Neural crest cell (in vitro differentiated cells): ENCODE data around the gene KRT24. TPM values are rescaled to one million over a fixed set of nuclear protein-coding genes. Genes with fewer than 3 reads are reported as not detected.

Experiments
- DNase-seq: peaks from one replicate; pipeline ENCODE4 v3.0.0; 2021; ENCODE audit warnings: low read depth, mixed read lengths, low spot score
- H3K27ac Mint-ChIP-seq: one replicate; pipeline ENCODE4 v1.8.0; 2021; ENCODE audit warnings: mild to moderate bottlenecking, mixed read lengths; ENCODE audit not compliant: unreplicated experiment
- H3K27me3 Mint-ChIP-seq: 2 replicates; pipeline ENCODE4 v1.8.0; 2021; ENCODE audit warnings: low read depth, mild to moderate bottlenecking, mixed read lengths
- H3K36me3 Mint-ChIP-seq: 2 replicates; pipeline ENCODE4 v1.8.0; 2021; ENCODE audit warnings: low read depth, mild to moderate bottlenecking, mixed read lengths
- H3K4me1 Mint-ChIP-seq: 2 replicates; pipeline ENCODE4 v1.8.0; 2021; ENCODE audit warnings: mixed read lengths
- H3K4me3 Mint-ChIP-seq: one replicate; pipeline ENCODE4 v1.8.0; 2021; ENCODE audit warnings: mild to moderate bottlenecking, mixed read lengths
- H3K9me3 Mint-ChIP-seq: 2 replicates; pipeline ENCODE4 v1.8.0; 2021; ENCODE audit warnings: mixed read lengths
- total RNA-seq: library from RNA; stranded (reverse); gene quantifications from 2 replicates; pipeline ENCODE4 v1.2.1, GENCODE V29; 2021
- TF ChIP-seq, protein P1 (sequence below): fragments of 200-600 bp; sonication (generic); conservative IDR thresholded peaks from 2 replicates; pipeline ENCODE4 v1.5.0; 2021; ENCODE audit warnings: antibody characterized with exemption, mild to moderate bottlenecking

The KRT24 gene
- total RNA-seq, 1 donor from 2014 or later, result not detected

DNA sequence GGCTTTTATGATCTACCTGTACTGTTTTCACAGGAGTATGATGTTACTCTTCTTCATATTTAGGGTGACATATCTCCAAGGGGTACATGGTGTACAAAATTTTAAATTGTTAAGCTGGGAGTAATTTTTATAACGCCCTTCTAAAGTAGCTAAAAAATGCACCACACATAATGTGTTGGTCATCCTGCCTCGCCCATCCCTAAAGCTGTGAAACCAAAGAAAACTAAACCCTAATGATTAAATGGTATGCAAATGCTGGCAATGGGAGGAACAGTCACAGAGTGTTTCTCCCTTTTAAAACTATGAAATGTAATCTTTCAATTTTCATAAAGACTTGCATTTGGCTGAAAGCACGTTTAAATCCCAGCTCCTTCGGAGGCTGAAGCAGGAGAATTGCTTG is 2.0 kb upstream of the KRT24 start:
- H3K36me3 Mint-ChIP-seq, result no peaks in the 10 kb centered on the region
- DNase-seq, result no peak

DNA sequence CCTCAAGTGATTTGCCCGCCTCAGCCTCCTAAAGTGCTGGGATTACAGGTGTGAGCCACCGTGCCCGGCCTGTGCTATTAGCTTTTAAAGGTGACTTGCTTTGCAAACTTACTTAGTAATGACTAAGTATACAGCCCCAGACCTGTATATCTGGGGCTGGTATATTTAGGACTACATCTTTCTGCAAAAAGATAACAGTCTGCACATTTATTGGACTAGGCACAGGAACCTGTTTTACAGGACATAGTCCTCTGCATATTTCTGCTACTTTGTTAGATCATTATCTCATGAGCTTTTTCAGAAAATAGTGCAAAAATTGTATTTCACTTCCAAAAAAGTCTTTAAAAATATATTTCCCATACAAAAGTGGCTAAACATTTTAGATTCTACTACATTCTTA is 1.3 kb downstream of the KRT24 start:
- no peak overlapping the region for H3K4me3 Mint-ChIP-seq
- H3K9me3 Mint-ChIP-seq, result peaks cover 2% of the 10 kb centered on the region
- H3K27me3 Mint-ChIP-seq, result peaks cover 4% of the 10 kb centered on the region
- no peak for DNase-seq
- H3K36me3 Mint-ChIP-seq, result no peaks in the 10 kb centered on the region
- TF ChIP-seq, protein P1, sequence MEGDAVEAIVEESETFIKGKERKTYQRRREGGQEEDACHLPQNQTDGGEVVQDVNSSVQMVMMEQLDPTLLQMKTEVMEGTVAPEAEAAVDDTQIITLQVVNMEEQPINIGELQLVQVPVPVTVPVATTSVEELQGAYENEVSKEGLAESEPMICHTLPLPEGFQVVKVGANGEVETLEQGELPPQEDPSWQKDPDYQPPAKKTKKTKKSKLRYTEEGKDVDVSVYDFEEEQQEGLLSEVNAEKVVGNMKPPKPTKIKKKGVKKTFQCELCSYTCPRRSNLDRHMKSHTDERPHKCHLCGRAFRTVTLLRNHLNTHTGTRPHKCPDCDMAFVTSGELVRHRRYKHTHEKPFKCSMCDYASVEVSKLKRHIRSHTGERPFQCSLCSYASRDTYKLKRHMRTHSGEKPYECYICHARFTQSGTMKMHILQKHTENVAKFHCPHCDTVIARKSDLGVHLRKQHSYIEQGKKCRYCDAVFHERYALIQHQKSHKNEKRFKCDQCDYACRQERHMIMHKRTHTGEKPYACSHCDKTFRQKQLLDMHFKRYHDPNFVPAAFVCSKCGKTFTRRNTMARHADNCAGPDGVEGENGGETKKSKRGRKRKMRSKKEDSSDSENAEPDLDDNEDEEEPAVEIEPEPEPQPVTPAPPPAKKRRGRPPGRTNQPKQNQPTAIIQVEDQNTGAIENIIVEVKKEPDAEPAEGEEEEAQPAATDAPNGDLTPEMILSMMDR, result no peak
- no peak overlapping the region for H3K27ac Mint-ChIP-seq
- peaks cover under 1% of the 10 kb centered on the region for H3K4me1 Mint-ChIP-seq

More for the DNA sequence above, 2.0 kb upstream of the KRT24 start:
- peaks cover 2% of the 10 kb centered on the region for H3K9me3 Mint-ChIP-seq
- H3K4me3 Mint-ChIP-seq, result no peak overlapping the region
- H3K27me3 Mint-ChIP-seq, result no peaks in the 10 kb centered on the region
- peaks cover 15% of the 10 kb centered on the region for H3K4me1 Mint-ChIP-seq
- H3K27ac Mint-ChIP-seq, result no peak overlapping the region
- TF ChIP-seq, protein P1, result no peak

DNA sequence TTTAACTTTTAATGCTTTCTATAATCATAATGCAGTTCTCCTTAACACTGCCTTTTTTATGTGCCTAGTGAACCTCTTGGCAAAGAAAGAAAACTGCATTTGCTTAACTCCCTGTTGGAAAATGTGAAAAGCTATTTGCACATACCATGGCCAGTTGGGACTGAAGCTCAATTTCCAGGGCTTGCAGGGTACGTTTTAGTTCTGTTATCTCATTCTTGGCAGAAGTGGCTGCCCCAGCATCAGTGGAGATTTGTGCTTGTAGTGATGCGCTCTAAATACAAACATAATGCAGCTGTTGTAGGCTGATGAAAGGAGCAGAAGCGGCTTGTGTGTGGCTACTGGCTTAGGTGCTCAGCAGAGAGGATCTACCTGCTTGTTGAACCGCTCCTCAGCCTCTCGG is 3.7 kb downstream of the KRT24 start:
- Mint-ChIP-seq H3K27me3 (peaks cover 9% of the 10 kb centered on the region), H3K4me3 (no peak overlapping the region), H3K9me3 (no peaks in the 10 kb centered on the region), H3K36me3 (no peaks in the 10 kb centered on the region), H3K4me1 (no peaks in the 10 kb centered on the region), H3K27ac (no peak overlapping the region)
- TF ChIP-seq, protein P1, result no peak
- DNase-seq, result no peak

DNA sequence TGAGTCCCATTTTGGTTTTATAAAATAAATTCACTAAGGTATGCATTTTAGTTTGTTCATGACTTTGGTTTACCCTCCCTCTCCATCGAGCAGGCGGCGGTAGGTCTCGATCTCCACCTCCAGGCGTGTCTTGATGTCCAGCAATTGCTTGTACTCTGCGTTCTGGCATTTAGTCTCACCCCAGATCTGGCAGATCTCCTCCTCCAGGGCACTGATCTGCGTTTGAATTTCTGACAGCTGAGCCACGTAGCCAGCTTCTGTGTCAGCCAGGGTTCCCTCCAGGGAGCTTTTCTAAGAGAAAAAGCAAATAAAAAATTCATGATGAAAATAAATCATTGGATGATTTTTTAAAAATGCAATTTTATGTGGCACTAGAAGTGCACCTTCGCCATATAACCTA is 4.2 kb downstream of the KRT24 start:
- Mint-ChIP-seq H3K9me3 (no peaks in the 10 kb centered on the region), H3K4me1 (no peaks in the 10 kb centered on the region), H3K4me3 (no peak overlapping the region), H3K27me3 (peaks cover 13% of the 10 kb centered on the region), H3K27ac (no peak overlapping the region), H3K36me3 (no peaks in the 10 kb centered on the region)
- TF ChIP-seq, protein P1, result no peak
- no peak for DNase-seq

DNA sequence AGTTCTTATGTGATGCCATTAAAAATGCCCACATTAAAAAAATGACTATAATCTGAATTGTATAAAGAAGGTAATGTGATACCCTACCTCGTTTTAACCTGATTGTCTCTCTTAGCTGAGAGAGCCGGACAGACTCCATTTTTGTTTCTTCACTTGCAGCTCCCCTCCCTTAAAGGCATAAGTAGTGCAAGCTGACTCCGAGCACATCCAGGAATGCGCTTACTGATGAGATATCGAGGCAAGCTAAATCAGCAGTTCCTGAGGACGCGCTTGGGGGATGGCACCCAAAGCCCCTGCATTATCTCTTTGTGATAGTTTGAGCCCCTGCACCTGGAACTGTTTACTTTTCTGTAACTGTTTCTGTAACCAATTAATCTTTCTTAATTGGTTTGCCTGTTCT is 6.3 kb downstream of the KRT24 start:
- no peak for DNase-seq
- no peaks in the 10 kb centered on the region for H3K4me1 Mint-ChIP-seq
- peaks cover 14% of the 10 kb centered on the region for H3K27me3 Mint-ChIP-seq
- no peak overlapping the region for H3K27ac Mint-ChIP-seq
- H3K9me3 Mint-ChIP-seq, result no peaks in the 10 kb centered on the region
- TF ChIP-seq, protein P1, result no peak
- no peak overlapping the region for H3K4me3 Mint-ChIP-seq
- no peaks in the 10 kb centered on the region for H3K36me3 Mint-ChIP-seq

DNA sequence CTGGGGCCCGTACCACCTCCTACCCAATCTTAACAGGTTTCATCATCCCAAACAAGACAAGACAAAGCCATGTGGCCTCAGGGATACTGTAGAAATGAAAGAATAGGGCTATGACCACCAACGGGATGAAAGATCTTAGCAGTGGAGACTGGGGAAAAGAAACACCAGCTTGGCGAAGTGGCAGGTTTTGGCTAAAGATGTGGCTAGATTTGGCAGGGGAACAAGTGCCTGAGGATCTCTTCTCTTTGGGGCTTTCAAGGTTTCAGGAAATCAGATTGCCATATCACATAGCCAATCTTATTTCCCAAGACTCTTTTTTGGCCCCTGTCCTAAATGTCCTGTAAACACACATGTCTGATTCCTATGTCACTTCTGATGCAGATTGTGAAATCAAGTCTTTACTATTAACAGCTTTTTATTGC is 6.9 kb downstream of the KRT24 start:
- H3K36me3 Mint-ChIP-seq, result no peaks in the 10 kb centered on the region
- no peak overlapping the region for H3K4me3 Mint-ChIP-seq
- H3K9me3 Mint-ChIP-seq, result no peaks in the 10 kb centered on the region
- no peak overlapping the region for H3K27ac Mint-ChIP-seq
- TF ChIP-seq, protein P1, result no peak
- DNase-seq, result no peak
- H3K4me1 Mint-ChIP-seq, result no peaks in the 10 kb centered on the region
- H3K27me3 Mint-ChIP-seq, result peaks cover 16% of the 10 kb centered on the region
